WTC11 (cell line): ENCODE data around the gene FADS6. TPM values are rescaled to one million over a fixed set of nuclear protein-coding genes. Genes with fewer than 3 reads are reported as not detected.

Source experiments
- ATAC-seq: fragments of 200-7000 bp; cut with Tn5 transposase; 2 replicates; pipeline ENCODE4 v1.10.0; 2021; ENCODE audit warnings: mild to moderate bottlenecking, moderate library complexity
- CTCF ChIA-PET: fragments of 300-600 bp; sonication (Branson Sonifier 250); formaldehyde crosslinking; loops from one replicate; lab custom pipeline; 2021; ENCODE audit warnings: antibody characterized with exemption; lab: Charles Lee
- POLR2A ChIA-PET: fragments of 350-600 bp; sonication (Branson Sonifier 250); formaldehyde crosslinking; loops from one replicate; lab custom pipeline; 2021; ENCODE audit warnings: antibody characterized with exemption; lab: Charles Lee
- DNase-seq: peaks from one replicate; pipeline ENCODE4 v3.0.0; 2021; ENCODE audit warnings: low spot score
- H3K27ac Mint-ChIP-seq: 2 replicates; pipeline ENCODE4 v1.8.0; 2021; ENCODE audit warnings: mixed read lengths
- H3K27me3 Mint-ChIP-seq: 2 replicates; pipeline ENCODE4 v1.8.0; 2021; ENCODE audit warnings: low read depth, mild to moderate bottlenecking, moderate library complexity, mixed read lengths
- H3K36me3 Mint-ChIP-seq: 2 replicates; pipeline ENCODE4 v1.8.0; 2021; ENCODE audit warnings: mixed read lengths
- H3K4me1 Mint-ChIP-seq: 2 replicates; pipeline ENCODE4 v1.8.0; 2022; ENCODE audit warnings: mixed read lengths
- H3K4me3 Mint-ChIP-seq: 2 replicates; pipeline ENCODE4 v1.8.0; 2021; ENCODE audit warnings: mild to moderate bottlenecking, moderate library complexity, mixed read lengths
- H3K9me3 Mint-ChIP-seq: 2 replicates; pipeline ENCODE4 v1.8.0; 2021; ENCODE audit warnings: mixed read lengths
- AR ChIP-seq: fragments of 250-450 bp; sonication (Bioruptor Pico); IDR thresholded peaks from 2 replicates; pipeline ENCODE4 v1.9.0; 2021; ENCODE audit warnings: mild to moderate bottlenecking
- CTCF ChIP-seq: fragments of 200-600 bp; IDR thresholded peaks from 2 replicates; pipeline ENCODE4 v1.8.0; 2022; ENCODE audit warnings: antibody characterized with exemption
- E2F1 ChIP-seq: sonication (generic); formaldehyde crosslinking; IDR thresholded peaks from 2 replicates; pipeline ENCODE4 v1.8.0; 2022; ENCODE audit warnings: mild to moderate bottlenecking, missing genetic modification reagents
- ELF4 ChIP-seq: sonication (generic); formaldehyde crosslinking; IDR thresholded peaks from 2 replicates; pipeline ENCODE4 v1.8.1; 2022; ENCODE audit warnings: low read depth, mild to moderate bottlenecking, moderate library complexity, missing genetic modification reagents
- ETV6 ChIP-seq: sonication (generic); formaldehyde crosslinking; IDR thresholded peaks from 2 replicates; pipeline ENCODE4 v1.8.1; 2022; ENCODE audit warnings: mild to moderate bottlenecking, missing genetic modification reagents
- FOXJ3 ChIP-seq: sonication (generic); formaldehyde crosslinking; IDR thresholded peaks from 2 replicates; pipeline ENCODE4 v1.9.0; 2021; ENCODE audit warnings: missing genetic modification reagents, mild to moderate bottlenecking, borderline replicate concordance
- FOXP1 ChIP-seq: sonication (generic); formaldehyde crosslinking; IDR thresholded peaks from 2 replicates; pipeline ENCODE4 v1.8.0; 2022; ENCODE audit warnings: missing genetic modification reagents, mild to moderate bottlenecking, moderate library complexity, borderline replicate concordance
- GTF2I ChIP-seq: fragments of 250-450 bp; sonication (Bioruptor Pico); conservative IDR thresholded peaks from 2 replicates; pipeline ENCODE4 v1.4.0; 2021; ENCODE audit warnings: mild to moderate bottlenecking
- HMGXB4 ChIP-seq: sonication (generic); formaldehyde crosslinking; IDR thresholded peaks from 2 replicates; pipeline ENCODE4 v1.8.1; 2023; ENCODE audit warnings: mild to moderate bottlenecking, moderate library complexity, missing genetic modification reagents
- JAZF1 ChIP-seq: fragments of 250-450 bp; sonication (Bioruptor Pico); IDR thresholded peaks from 2 replicates; pipeline ENCODE4 v1.9.0; 2021; ENCODE audit warnings: moderate library complexity, mild to moderate bottlenecking, inconsistent platforms
- JUN ChIP-seq: sonication (generic); formaldehyde crosslinking; IDR thresholded peaks from 2 replicates; pipeline ENCODE4 v1.8.0; 2023; ENCODE audit warnings: mild to moderate bottlenecking, missing genetic modification reagents
- MXD4 ChIP-seq: fragments of 250-450 bp; sonication (Bioruptor Pico); IDR thresholded peaks from 2 replicates; pipeline ENCODE4 v1.8.0; 2021; ENCODE audit warnings: mild to moderate bottlenecking, moderate library complexity, borderline replicate concordance
- RELA ChIP-seq: sonication (generic); formaldehyde crosslinking; IDR thresholded peaks from 2 replicates; pipeline ENCODE4 v1.8.1; 2022; ENCODE audit warnings: missing genetic modification reagents, mild to moderate bottlenecking, borderline replicate concordance
- SMAD3 ChIP-seq: sonication (generic); formaldehyde crosslinking; IDR thresholded peaks from 2 replicates; pipeline ENCODE4 v1.8.0; 2022; ENCODE audit warnings: missing genetic modification reagents, mild to moderate bottlenecking, borderline replicate concordance
- TEAD4 ChIP-seq: sonication (generic); formaldehyde crosslinking; IDR thresholded peaks from 2 replicates; pipeline ENCODE4 v1.8.0; 2022; ENCODE audit warnings: mild to moderate bottlenecking, missing genetic modification reagents
- TP53 ChIP-seq: sonication (generic); formaldehyde crosslinking; IDR thresholded peaks from 2 replicates; pipeline ENCODE4 v1.8.1; 2023; ENCODE audit warnings: mild to moderate bottlenecking, missing genetic modification reagents
- ZNF121 ChIP-seq: sonication (generic); formaldehyde crosslinking; IDR thresholded peaks from 2 replicates; pipeline ENCODE4 v1.8.0; 2023; ENCODE audit warnings: missing genetic modification reagents
- ZNF281 ChIP-seq: sonication (generic); formaldehyde crosslinking; IDR thresholded peaks from 2 replicates; pipeline ENCODE4 v1.8.0; 2023; ENCODE audit warnings: mild to moderate bottlenecking, missing genetic modification reagents
- ZNF423 ChIP-seq: fragments of 250-450 bp; sonication (Bioruptor Pico); IDR thresholded peaks from 2 replicates; pipeline ENCODE4 v2.1.2; 2022; ENCODE audit warnings: mild to moderate bottlenecking, moderate library complexity
- ZNF671 ChIP-seq: fragments of 250-450 bp; sonication (Bioruptor Pico); IDR thresholded peaks from 2 replicates; pipeline ENCODE4 v1.8.0; 2021; ENCODE audit warnings: mild to moderate bottlenecking
- total RNA-seq: library from RNA; stranded (reverse); gene quantifications from 3 replicates; pipeline ENCODE4 v1.2.3, GENCODE V29; 2021
- TF ChIP-seq, protein P1 (sequence below): fragments of 250-450 bp; sonication (Bioruptor Pico); IDR thresholded peaks from 2 replicates; pipeline ENCODE4 v2.1.2; 2022; ENCODE audit warnings: mild to moderate bottlenecking, moderate library complexity
- TF ChIP-seq, protein P2 (sequence below): sonication (generic); formaldehyde crosslinking; IDR thresholded peaks from 2 replicates; pipeline ENCODE4 v1.8.1; 2023; ENCODE audit warnings: mild to moderate bottlenecking, missing genetic modification reagents

Gene FADS6
- total RNA-seq, 1 experiment from 2014 or later: 1.2 TPM

DNA sequence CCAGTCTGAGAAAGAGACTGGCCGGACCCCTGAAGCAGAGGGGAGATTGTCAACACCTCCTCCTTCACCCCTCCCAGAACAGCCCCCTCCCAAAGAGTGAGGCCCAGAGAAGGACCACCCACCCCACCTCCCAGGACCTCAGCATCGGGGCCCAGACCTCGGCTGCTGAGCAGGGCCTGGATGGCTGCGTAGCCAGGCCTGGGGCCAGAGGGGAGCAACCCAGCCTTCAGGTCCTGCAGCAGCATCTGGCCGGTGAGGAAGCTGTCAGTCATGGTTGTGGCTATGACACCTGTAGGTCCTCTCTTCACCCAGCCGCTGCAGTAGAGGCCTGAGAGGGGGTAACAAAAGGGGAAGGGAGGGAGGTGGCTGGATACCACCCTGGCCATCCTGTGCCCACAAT is 30.5 kb downstream of the FADS6 start (continued):
- TF ChIP-seq AR (CRISPR knock-in tag): no peak
- TF ChIP-seq SMAD3 (CRISPR knock-in tag): no peak
- TF ChIP-seq JUN (CRISPR knock-in tag): no peak
- no peak for TF ChIP-seq ZNF281 (CRISPR knock-in tag)
- no peak for TF ChIP-seq FOXP1

- Mint-ChIP-seq H3K36me3 (peaks cover 9% of the 10 kb centered on the region; the same call in 1 of the 2 replicates), H3K27ac (no peak overlapping the region), H3K9me3 (no peaks in the 10 kb centered on the region), H3K4me3 (peak overlapping the region; percentile 57), H3K4me1 (peaks cover 16% of the 10 kb centered on the region), H3K27me3 (peaks cover 49% of the 10 kb centered on the region)
- ATAC-seq: peak; percentile 67
- peak; percentile 91 for DNase-seq
- POLR2A ChIA-PET: interaction anchor here (0.9 to 2.2 kb wide), 5 partner anchors 10 to 98 kb away, joined by 3 to 8 read pairs (median 6); partner anchors contain the start of gene FDXR
- CTCF ChIA-PET: interaction anchor here (0.6 to 14.0 kb wide), 65 partner anchors 8 to 617 kb away, joined by 3 to 347 read pairs (median 5); partner anchors contain the start of genes FADS6, FDXR, GGA3 and HID1
- TF ChIP-seq HMGXB4: 0 out of 2 replicates have a peak, but pooled peaks have one; percentile 14
- TF ChIP-seq FOXJ3 (CRISPR knock-in tag): no peak
- TF ChIP-seq E2F1 (CRISPR knock-in tag): no peak
- no peak for TF ChIP-seq ZNF671 (CRISPR knock-in tag)
- TF ChIP-seq, protein P1, sequence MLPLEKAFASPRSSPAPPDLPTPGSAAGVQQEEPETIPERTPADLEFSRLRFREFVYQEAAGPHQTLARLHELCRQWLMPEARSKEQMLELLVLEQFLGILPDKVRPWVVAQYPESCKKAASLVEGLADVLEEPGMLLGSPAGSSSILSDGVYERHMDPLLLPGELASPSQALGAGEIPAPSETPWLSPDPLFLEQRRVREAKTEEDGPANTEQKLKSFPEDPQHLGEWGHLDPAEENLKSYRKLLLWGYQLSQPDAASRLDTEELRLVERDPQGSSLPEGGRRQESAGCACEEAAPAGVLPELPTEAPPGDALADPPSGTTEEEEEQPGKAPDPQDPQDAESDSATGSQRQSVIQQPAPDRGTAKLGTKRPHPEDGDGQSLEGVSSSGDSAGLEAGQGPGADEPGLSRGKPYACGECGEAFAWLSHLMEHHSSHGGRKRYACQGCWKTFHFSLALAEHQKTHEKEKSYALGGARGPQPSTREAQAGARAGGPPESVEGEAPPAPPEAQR: no peak
- TF ChIP-seq CTCF: peak; percentile 70; the same call in 1 of the 2 replicates
- no peak for TF ChIP-seq TP53 (CRISPR knock-in tag)
- no peak for TF ChIP-seq RELA (CRISPR knock-in tag)
- TF ChIP-seq MXD4: no peak
- TF ChIP-seq TEAD4 (CRISPR knock-in tag): no peak
- TF ChIP-seq, protein P2, sequence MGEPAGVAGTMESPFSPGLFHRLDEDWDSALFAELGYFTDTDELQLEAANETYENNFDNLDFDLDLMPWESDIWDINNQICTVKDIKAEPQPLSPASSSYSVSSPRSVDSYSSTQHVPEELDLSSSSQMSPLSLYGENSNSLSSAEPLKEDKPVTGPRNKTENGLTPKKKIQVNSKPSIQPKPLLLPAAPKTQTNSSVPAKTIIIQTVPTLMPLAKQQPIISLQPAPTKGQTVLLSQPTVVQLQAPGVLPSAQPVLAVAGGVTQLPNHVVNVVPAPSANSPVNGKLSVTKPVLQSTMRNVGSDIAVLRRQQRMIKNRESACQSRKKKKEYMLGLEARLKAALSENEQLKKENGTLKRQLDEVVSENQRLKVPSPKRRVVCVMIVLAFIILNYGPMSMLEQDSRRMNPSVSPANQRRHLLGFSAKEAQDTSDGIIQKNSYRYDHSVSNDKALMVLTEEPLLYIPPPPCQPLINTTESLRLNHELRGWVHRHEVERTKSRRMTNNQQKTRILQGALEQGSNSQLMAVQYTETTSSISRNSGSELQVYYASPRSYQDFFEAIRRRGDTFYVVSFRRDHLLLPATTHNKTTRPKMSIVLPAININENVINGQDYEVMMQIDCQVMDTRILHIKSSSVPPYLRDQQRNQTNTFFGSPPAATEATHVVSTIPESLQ: no peak
- TF ChIP-seq ETV6 (CRISPR knock-in tag): no peak
- TF ChIP-seq GTF2I (CRISPR knock-in tag): peak; percentile 27; the same call in 1 of the 2 replicates
- TF ChIP-seq ELF4 (CRISPR knock-in tag): no peak
- TF ChIP-seq ZNF121: peak; percentile 94
- no peak for TF ChIP-seq JAZF1 (CRISPR knock-in tag)
- TF ChIP-seq ZNF423 (CRISPR knock-in tag): no peak
Observed at GRCh38 chr17:74862108-74862901, 31.1 kb downstream of the FADS6 start.
